HepG2 (cell line): Measurements from ENCODE around the gene GGT7. TPM values are rescaled to one million over a fixed set of nuclear protein-coding genes. Genes with fewer than 3 reads are reported as not detected.
"Not testable (repeated sequence)": the region's sequence is repeated elsewhere in the genome, so short reads cannot be mapped to it uniquely, and the experiment has no call there.

Source experiments
- ATAC-seq: fragments of 200-7000 bp; cut with Tn5 transposase; 3 replicates; pipeline ENCODE4 v1.9.1; 2020; ENCODE audit warnings: mild to moderate bottlenecking, moderate library complexity
- BruUV-seq: library from RNA; stranded (reverse); fragments of 400-500 nt; replicated peaks from 2 replicates; lab custom pipeline; 2021; lab: Mats Ljungman, UMichigan
- CTCF ChIA-PET: fragments of 300-600 bp; formaldehyde crosslinking; extraction: SDS; loops from one replicate; lab custom pipeline; 2021; ENCODE audit warnings: low total read pairs, inconsistent platforms, low intra/inter-chr PET ratio; lab: Yijun Ruan, JAX
- POLR2A ChIA-PET: fragments of 350-600 bp; sonication (Branson Sonifier 250); formaldehyde crosslinking; loops from one replicate; lab custom pipeline; 2020; ENCODE audit warnings: antibody characterized with exemption, inconsistent platforms; lab: Yijun Ruan, JAX
- DNase-seq: peaks from one replicate; pipeline ENCODE4 v3.0.0-alpha.2; 2015; ENCODE audit warnings: low spot score
- FAIRE-seq: peaks from 3 replicates; lab custom pipeline; 2011; peaks lifted over from hg19 to GRCh38; lab: Jason Lieb, UNC
- H2AFZ ChIP-seq: one replicate; pipeline ENCODE4 v1.6.1; 2011; ENCODE audit warnings: low read length, inconsistent platforms
- H3K27ac ChIP-seq: fragments of 300-600 bp; 3 replicates; pipeline ENCODE4 v1.8.0; 2011; ENCODE audit warnings: mixed run types, mild to moderate bottlenecking, mixed read lengths, low read length, inconsistent platforms; ENCODE audit not compliant: insufficient read depth; ENCODE audit errors: extremely low read length
- H3K27me3 ChIP-seq, 2 experiments: fragments of 200-600 bp in 1 of 2; 2 replicates in 1 of 2; 3 replicates in 1 of 2; pipeline versions ENCODE4 v1.6.0 to v1.8.0; 2011; ENCODE audit warnings: low read length in 2 of 2, mild to moderate bottlenecking in 2 of 2, moderate library complexity in 2 of 2, inconsistent platforms in 1 of 2; ENCODE audit not compliant: insufficient read depth in 2 of 2, control insufficient read depth in 1 of 2
- H3K36me3 ChIP-seq, 2 experiments: fragments of 200-600 bp in 1 of 2; replicated peaks in 1 of 2; 2 replicates in 1 of 2; 3 replicates in 1 of 2; pipeline versions ENCODE4 v1.5.1 to v1.8.0; 2011; ENCODE audit warnings: low read length in 2 of 2, inconsistent platforms in 1 of 2; ENCODE audit not compliant: insufficient read depth in 2 of 2, control insufficient read depth in 1 of 2
- H3K4me1 ChIP-seq: 2 replicates; pipeline ENCODE4 v1.5.1; 2012; ENCODE audit warnings: low read length, inconsistent platforms; ENCODE audit not compliant: insufficient read depth
- H3K4me2 ChIP-seq: 2 replicates; pipeline ENCODE4 v1.6.0; 2011; ENCODE audit warnings: low read depth, low read length, inconsistent platforms
- H3K4me3 ChIP-seq, 3 experiments: fragments of 200-600 bp in 1 of 3; sonication (generic), shearing (Covaris generic) in 1 of 3; replicated peaks in 1 of 3; 2 replicates each; pipeline ENCODE4 v1.5.1; 2011 to 2016; ENCODE audit warnings: low read length in 3 of 3, inconsistent platforms in 2 of 3, low read depth in 2 of 3, mild to moderate bottlenecking in 2 of 3, control low read depth in 1 of 3, mixed read lengths in 1 of 3; ENCODE audit not compliant: insufficient read depth in 1 of 3
- H3K79me2 ChIP-seq: one replicate; pipeline ENCODE4 v1.6.1; 2011; ENCODE audit warnings: low read length, inconsistent platforms; ENCODE audit not compliant: insufficient read depth
- H3K9ac ChIP-seq: 2 replicates; pipeline ENCODE4 v1.6.0; 2011; ENCODE audit warnings: mild to moderate bottlenecking, low read depth, low read length, inconsistent platforms; ENCODE audit not compliant: insufficient read depth
- H3K9me3 ChIP-seq: 2 replicates; pipeline ENCODE4 v1.5.1; 2012; ENCODE audit warnings: mild to moderate bottlenecking, low read length
- H4K20me1 ChIP-seq: 2 replicates; pipeline ENCODE4 v1.6.0; 2011; ENCODE audit warnings: inconsistent platforms, mild to moderate bottlenecking, low read length, moderate library complexity; ENCODE audit not compliant: insufficient read depth
- GATAD2A ChIP-seq: IDR thresholded peaks from 2 replicates; pipeline ENCODE4 v1.6.1; 2016
- NFYB ChIP-seq: sonication (generic); formaldehyde crosslinking; IDR thresholded peaks from 2 replicates; pipeline ENCODE4 v1.4.0; 2020; ENCODE audit warnings: missing genetic modification reagents
- NFYC ChIP-seq: IDR thresholded peaks from 2 replicates; pipeline ENCODE4 v1.6.1; 2016; ENCODE audit warnings: missing genetic modification reagents, missing compliant biosample characterization
- ZNF570 ChIP-seq: sonication (generic); formaldehyde crosslinking; IDR thresholded peaks from 2 replicates; pipeline ENCODE4 v1.4.0; 2020; ENCODE audit warnings: mild to moderate bottlenecking, missing genetic modification reagents, borderline replicate concordance
- WGBS: methylation state at CpG from one replicate; pipeline ENCODE4 v1.1.6; 2017; ENCODE audit warnings: low lambda C conversion rate; 5-methylcytosine and 5-hydroxymethylcytosine counted together
- in situ Hi-C: cut with HindIII; loops from 2 replicates; pipeline ENCODE4 v1.10.0; 2017; ENCODE audit warnings: low pct_unique_long_range_greater_than_20kb; ENCODE audit not compliant: extremely low pct_ligation_motif_present
- intact Hi-C: fragments of 100-400 bp; cut with micrococcal nuclease; formaldehyde crosslinking; loops from one replicate; pipeline ENCODE4 v1.10.0; 2022; ENCODE audit not compliant: unreplicated experiment
- polyA plus RNA-seq, 8 experiments: library from polyadenylated mRNA; depleted of rRNA in 3 of 8; stranded (reverse) in 7 of 8; unstranded in 1 of 8; fragments of >200 nt; fragmentation: Illumina TruSeq in 4 of 8; extraction: Trizol in 4 of 8; gene quantifications; 2 replicates each; pipeline versions ENCODE4 v1.2.1 to v1.2.3, GENCODE V29; 2011 to 2016; ENCODE audit warnings: low read depth in 4 of 8, missing spikeins in 1 of 8, mixed read lengths in 1 of 8; ENCODE audit not compliant: insufficient read depth in 1 of 8
- total RNA-seq, 5 experiments: library from RNA; depleted of rRNA; stranded (reverse); fragments of >200 nt; fragmentation: Illumina TruSeq; extraction: Trizol; gene quantifications; 2 replicates each; pipeline ENCODE4 v1.2.3, GENCODE V29; 2016; ENCODE audit warnings: low read depth in 1 of 5
- TF ChIP-seq, protein P1 (sequence below): sonication (generic); formaldehyde crosslinking; IDR thresholded peaks from 2 replicates; pipeline ENCODE4 v1.5.1; 2020; ENCODE audit warnings: missing genetic modification reagents, mild to moderate bottlenecking, borderline replicate concordance

Gene GGT7
- total and polyA plus RNA-seq, 2 of the 13 experiments (the other 11 are each of a cell fraction or from before 2014, with no cell fraction given), result 6.6 to 23.0 TPM

GRCh38 chr20:34904202-34904621 lies 31.6 kb upstream of the GGT7 start (continued):
- TF ChIP-seq, protein P1, sequence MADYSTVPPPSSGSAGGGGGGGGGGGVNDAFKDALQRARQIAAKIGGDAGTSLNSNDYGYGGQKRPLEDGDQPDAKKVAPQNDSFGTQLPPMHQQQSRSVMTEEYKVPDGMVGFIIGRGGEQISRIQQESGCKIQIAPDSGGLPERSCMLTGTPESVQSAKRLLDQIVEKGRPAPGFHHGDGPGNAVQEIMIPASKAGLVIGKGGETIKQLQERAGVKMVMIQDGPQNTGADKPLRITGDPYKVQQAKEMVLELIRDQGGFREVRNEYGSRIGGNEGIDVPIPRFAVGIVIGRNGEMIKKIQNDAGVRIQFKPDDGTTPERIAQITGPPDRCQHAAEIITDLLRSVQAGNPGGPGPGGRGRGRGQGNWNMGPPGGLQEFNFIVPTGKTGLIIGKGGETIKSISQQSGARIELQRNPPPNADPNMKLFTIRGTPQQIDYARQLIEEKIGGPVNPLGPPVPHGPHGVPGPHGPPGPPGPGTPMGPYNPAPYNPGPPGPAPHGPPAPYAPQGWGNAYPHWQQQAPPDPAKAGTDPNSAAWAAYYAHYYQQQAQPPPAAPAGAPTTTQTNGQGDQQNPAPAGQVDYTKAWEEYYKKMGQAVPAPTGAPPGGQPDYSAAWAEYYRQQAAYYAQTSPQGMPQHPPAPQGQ (CRISPR knock-in tag), result no peak
- TF ChIP-seq GATAD2A (CRISPR knock-in tag) (no peak), ZNF570 (CRISPR knock-in tag) (no peak)
- TF ChIP-seq, all 625 proteins: peak for 0

GRCh38 chr20:34898731-34899130 lies 26.1 kb upstream of the GGT7 start:
- H3K27ac ChIP-seq, H2AFZ ChIP-seq, POLR2A ChIA-PET, H3K4me3 ChIP-seq, FAIRE-seq, H3K4me1 ChIP-seq, H3K9me3 ChIP-seq, ATAC-seq, DNase-seq, CTCF ChIA-PET, H3K9ac ChIP-seq, BruUV-seq, intact Hi-C loops, H3K27me3 ChIP-seq, in situ Hi-C loops, H4K20me1 ChIP-seq, H3K79me2 ChIP-seq, H3K4me2 ChIP-seq: not testable (repeated sequence)
- H3K36me3 ChIP-seq, result peaks cover 0 to 19% of the 10 kb centered on the region in 2 experiments; a peak in 2 of 5 replicates
- WGBS, result 96% methylated on average over 23 of the region's 26 CpGs

- H3K4me1 ChIP-seq, H3K27me3 ChIP-seq, BruUV-seq, H3K9ac ChIP-seq, H4K20me1 ChIP-seq, H3K4me3 ChIP-seq, H2AFZ ChIP-seq, FAIRE-seq, H3K9me3 ChIP-seq, intact Hi-C loops, H3K79me2 ChIP-seq, DNase-seq, ATAC-seq, POLR2A ChIA-PET, CTCF ChIA-PET, H3K27ac ChIP-seq, in situ Hi-C loops, H3K4me2 ChIP-seq: not testable (repeated sequence)
- peak; percentile 75 for TF ChIP-seq NFYB (CRISPR knock-in tag)
- TF ChIP-seq NFYC (CRISPR knock-in tag), result peak; percentile 67
- H3K36me3 ChIP-seq, result peaks cover 0 to 19% of the 10 kb centered on the region in 2 experiments; a peak in 2 of 5 replicates
- WGBS, result 92% methylated on average over 2 of the region's 3 CpGs
Measured at GRCh38 chr20:34898129-34898528, 25.5 kb upstream of the GGT7 start.
